Measurements from ENCODE around the gene SUPV3L1.
"Not testable (repeated sequence)": the region's sequence is repeated elsewhere in the genome, so short reads cannot be mapped to it uniquely, and the experiment has no call there.

SUPV3L1 gene

GRCh38 chr10:69179743-69180524 is at the start of gene SUPV3L1:
Gene SUPV3L1 (plus strand): TSS chr10:69180234. CDS start chr10:69180292, 58 bp downstream.
- Histone ChIP-seq H3K9ac (ENCODE audit: low read length) (peak within 1 kb of the TSS; percentile 99), H3K27ac (ENCODE audit: low read depth, low read length) (peak within 1 kb of the TSS; percentile 98), H3K9me3 (ENCODE audit: low read length) (no peaks in the 10 kb centered on the region), H3K4me3 (ENCODE audit: low read depth in 1 of 2, low read length in 2 of 2) (peak within 1 kb of the TSS; percentile 98 to 100), H3K4me1 (ENCODE audit: insufficient read depth, low read length) (peaks cover 25% of the 10 kb centered on the region), H3K36me3 (ENCODE audit: insufficient read depth, low read length) (peaks cover 8% of the 10 kb centered on the region), H3K27me3 (ENCODE audit: control insufficient read depth in 1 of 2, insufficient read depth in 2 of 2, low read length in 2 of 2) (no peaks in the 10 kb centered on the region)

- Histone ChIP-seq H3K36me3 (ENCODE audit: insufficient read depth, low read length) (peaks cover 13% of the 10 kb centered on the region), H3K9me3 (ENCODE audit: low read length) (no peaks in the 10 kb centered on the region), H3K4me1 (ENCODE audit: insufficient read depth, low read length) (peaks cover 19% of the 10 kb centered on the region), H3K9ac (ENCODE audit: low read length) (no peak overlapping the region), H3K27me3 (ENCODE audit: control insufficient read depth in 1 of 2, insufficient read depth in 2 of 2, low read length in 2 of 2) (no peaks in the 10 kb centered on the region), H3K27ac (ENCODE audit: low read depth, low read length) (no peak overlapping the region), H3K4me3 (ENCODE audit: low read depth in 1 of 2, low read length in 2 of 2) (no peak overlapping the region)
Measured at GRCh38 chr10:69130251-69130650, 49.8 kb upstream of the SUPV3L1 start.

- Histone ChIP-seq H3K9ac (ENCODE audit: low read length) (no peak overlapping the region), H3K4me1 (ENCODE audit: insufficient read depth, low read length) (no peaks in the 10 kb centered on the region), H3K27me3 (ENCODE audit: control insufficient read depth in 1 of 2, insufficient read depth in 2 of 2, low read length in 2 of 2) (no peaks in the 10 kb centered on the region), H3K27ac (ENCODE audit: low read depth, low read length) (no peak overlapping the region), H3K36me3 (ENCODE audit: insufficient read depth, low read length) (peaks cover 5% of the 10 kb centered on the region), H3K9me3 (ENCODE audit: low read length) (no peaks in the 10 kb centered on the region), H3K4me3 (ENCODE audit: low read depth in 1 of 2, low read length in 2 of 2) (no peak overlapping the region)
Measured at GRCh38 chr10:69139961-69140360, 40.1 kb upstream of the SUPV3L1 start.

- Histone ChIP-seq H3K4me3 (ENCODE audit: low read depth in 1 of 2, low read length in 2 of 2) (no peak overlapping the region), H3K27me3 (ENCODE audit: control insufficient read depth in 1 of 2, insufficient read depth in 2 of 2, low read length in 2 of 2) (no peaks in the 10 kb centered on the region), H3K4me1 (ENCODE audit: insufficient read depth, low read length) (no peaks in the 10 kb centered on the region), H3K9me3 (ENCODE audit: low read length) (no peaks in the 10 kb centered on the region), H3K36me3 (ENCODE audit: insufficient read depth, low read length) (peaks cover 5% of the 10 kb centered on the region), H3K9ac (ENCODE audit: low read length) (no peak overlapping the region), H3K27ac (ENCODE audit: low read depth, low read length) (no peak overlapping the region)
Measured at GRCh38 chr10:69141304-69141703, 38.7 kb upstream of the SUPV3L1 start.

GRCh38 chr10:69142074-69142473 is 38.0 kb upstream of the SUPV3L1 start:
- H3K36me3 ChIP-seq (ENCODE audit: insufficient read depth, low read length); H3K27me3 ChIP-seq (ENCODE audit: control insufficient read depth in 1 of 2, insufficient read depth in 2 of 2, low read length in 2 of 2); H3K4me1 ChIP-seq (ENCODE audit: insufficient read depth, low read length); H3K9ac ChIP-seq (ENCODE audit: low read length); H3K9me3 ChIP-seq (ENCODE audit: low read length); H3K27ac ChIP-seq (ENCODE audit: low read depth, low read length); H3K4me3 ChIP-seq (ENCODE audit: low read depth in 1 of 2, low read length in 2 of 2): not testable (repeated sequence)

- no peak overlapping the region for H3K9ac ChIP-seq (ENCODE audit: low read length)
- no peak overlapping the region for H3K4me3 ChIP-seq (ENCODE audit: low read depth in 1 of 2, low read length in 2 of 2)
- no peaks in the 10 kb centered on the region for H3K27me3 ChIP-seq (ENCODE audit: control insufficient read depth in 1 of 2, insufficient read depth in 2 of 2, low read length in 2 of 2)
- no peaks in the 10 kb centered on the region for H3K36me3 ChIP-seq (ENCODE audit: insufficient read depth, low read length)
- no peak overlapping the region for H3K27ac ChIP-seq (ENCODE audit: low read depth, low read length)
- H3K9me3 ChIP-seq (ENCODE audit: low read length): no peaks in the 10 kb centered on the region
- H3K4me1 ChIP-seq (ENCODE audit: insufficient read depth, low read length): no peaks in the 10 kb centered on the region
Measured at GRCh38 chr10:69142983-69143382, 37.1 kb upstream of the SUPV3L1 start.

GRCh38 chr10:69145329-69145728 is 34.7 kb upstream of the SUPV3L1 start:
- H3K27ac ChIP-seq (ENCODE audit: low read depth, low read length): no peak overlapping the region
- no peaks in the 10 kb centered on the region for H3K4me1 ChIP-seq (ENCODE audit: insufficient read depth, low read length)

GRCh38 chr10:69145864-69146263 is 34.2 kb upstream of the SUPV3L1 start:
- Histone ChIP-seq H3K9ac (ENCODE audit: low read length) (no peak overlapping the region), H3K36me3 (ENCODE audit: insufficient read depth, low read length) (no peaks in the 10 kb centered on the region), H3K27me3 (ENCODE audit: control insufficient read depth in 1 of 2, insufficient read depth in 2 of 2, low read length in 2 of 2) (no peaks in the 10 kb centered on the region), H3K4me3 (ENCODE audit: low read depth in 1 of 2, low read length in 2 of 2) (no peak overlapping the region), H3K9me3 (ENCODE audit: low read length) (no peaks in the 10 kb centered on the region), H3K4me1 (ENCODE audit: insufficient read depth, low read length) (no peaks in the 10 kb centered on the region), H3K27ac (ENCODE audit: low read depth, low read length) (no peak overlapping the region)

More at GRCh38 chr10:69145329-69145728, 34.7 kb upstream of the SUPV3L1 start:
- Histone ChIP-seq H3K9ac (ENCODE audit: low read length) (no peak overlapping the region), H3K4me3 (ENCODE audit: low read depth in 1 of 2, low read length in 2 of 2) (no peak overlapping the region), H3K27me3 (ENCODE audit: control insufficient read depth in 1 of 2, insufficient read depth in 2 of 2, low read length in 2 of 2) (no peaks in the 10 kb centered on the region), H3K9me3 (ENCODE audit: low read length) (no peaks in the 10 kb centered on the region), H3K36me3 (ENCODE audit: insufficient read depth, low read length) (no peaks in the 10 kb centered on the region)

GRCh38 chr10:69146759-69147158 is 33.3 kb upstream of the SUPV3L1 start:
- Histone ChIP-seq H3K4me1 (ENCODE audit: insufficient read depth, low read length) (no peaks in the 10 kb centered on the region), H3K9ac (ENCODE audit: low read length) (no peak overlapping the region), H3K4me3 (ENCODE audit: low read depth in 1 of 2, low read length in 2 of 2) (no peak overlapping the region), H3K9me3 (ENCODE audit: low read length) (no peaks in the 10 kb centered on the region), H3K36me3 (ENCODE audit: insufficient read depth, low read length) (no peaks in the 10 kb centered on the region), H3K27me3 (ENCODE audit: control insufficient read depth in 1 of 2, insufficient read depth in 2 of 2, low read length in 2 of 2) (no peaks in the 10 kb centered on the region), H3K27ac (ENCODE audit: low read depth, low read length) (no peak overlapping the region)

GRCh38 chr10:69151984-69152383 is 28.1 kb upstream of the SUPV3L1 start:
- Histone ChIP-seq H3K36me3 (ENCODE audit: insufficient read depth, low read length) (no peaks in the 10 kb centered on the region), H3K4me3 (ENCODE audit: low read depth in 1 of 2, low read length in 2 of 2) (no peak overlapping the region)

GRCh38 chr10:69153227-69153626 is 26.8 kb upstream of the SUPV3L1 start:
- peaks cover 2% of the 10 kb centered on the region for H3K36me3 ChIP-seq (ENCODE audit: insufficient read depth, low read length)
- no peaks in the 10 kb centered on the region for H3K27me3 ChIP-seq (ENCODE audit: control insufficient read depth in 1 of 2, insufficient read depth in 2 of 2, low read length in 2 of 2)
- no peak overlapping the region for H3K4me3 ChIP-seq (ENCODE audit: low read depth in 1 of 2, low read length in 2 of 2)
- no peaks in the 10 kb centered on the region for H3K4me1 ChIP-seq (ENCODE audit: insufficient read depth, low read length)
- H3K27ac ChIP-seq (ENCODE audit: low read depth, low read length): no peak overlapping the region
- H3K9ac ChIP-seq (ENCODE audit: low read length): no peak overlapping the region
- no peaks in the 10 kb centered on the region for H3K9me3 ChIP-seq (ENCODE audit: low read length)

More at GRCh38 chr10:69151984-69152383, 28.1 kb upstream of the SUPV3L1 start:
- Histone ChIP-seq H3K27ac (ENCODE audit: low read depth, low read length) (no peak overlapping the region), H3K9ac (ENCODE audit: low read length) (no peak overlapping the region), H3K4me1 (ENCODE audit: insufficient read depth, low read length) (no peaks in the 10 kb centered on the region), H3K27me3 (ENCODE audit: control insufficient read depth in 1 of 2, insufficient read depth in 2 of 2, low read length in 2 of 2) (no peaks in the 10 kb centered on the region), H3K9me3 (ENCODE audit: low read length) (no peaks in the 10 kb centered on the region)

GRCh38 chr10:69160809-69161241 is 19.2 kb upstream of the SUPV3L1 start:
- Histone ChIP-seq H3K4me3 (ENCODE audit: low read depth in 1 of 2, low read length in 2 of 2) (no peak overlapping the region), H3K4me1 (ENCODE audit: insufficient read depth, low read length) (no peaks in the 10 kb centered on the region), H3K9me3 (ENCODE audit: low read length) (no peaks in the 10 kb centered on the region), H3K9ac (ENCODE audit: low read length) (no peak overlapping the region), H3K27ac (ENCODE audit: low read depth, low read length) (no peak overlapping the region), H3K36me3 (ENCODE audit: insufficient read depth, low read length) (peaks cover 21% of the 10 kb centered on the region), H3K27me3 (ENCODE audit: control insufficient read depth in 1 of 2, insufficient read depth in 2 of 2, low read length in 2 of 2) (no peaks in the 10 kb centered on the region)
